Esophagus (tissue), 2 donors: Measurements from ENCODE around the gene DDX50. TPM values are rescaled to one million over a fixed set of nuclear protein-coding genes. Genes with fewer than 3 reads are reported as not detected.

ENCODE experiments used
- H3K27ac ChIP-seq, 2 donors: one replicate each; pipeline ENCODE4 v1.5.1; 2013; ENCODE audit warnings: low read depth in 2 of 2, mild to moderate bottlenecking in 2 of 2, inconsistent platforms in 1 of 2, low read length in 1 of 2, moderate library complexity in 1 of 2
- H3K27me3 ChIP-seq, 2 donors: one replicate each; pipeline ENCODE4 v1.6.1; 2013; ENCODE audit warnings: low read length in 2 of 2, control low read depth in 1 of 2, mild to moderate bottlenecking in 1 of 2; ENCODE audit not compliant: insufficient read depth in 2 of 2, control insufficient read depth in 1 of 2
- H3K36me3 ChIP-seq, 2 donors: one replicate each; pipeline ENCODE4 v1.6.1; 2013; ENCODE audit warnings: low read length in 1 of 2; ENCODE audit not compliant: control insufficient read depth in 2 of 2, insufficient read depth in 2 of 2
- H3K4me1 ChIP-seq, 2 donors: one replicate each; pipeline ENCODE4 v1.6.1; 2013; ENCODE audit warnings: low read length in 1 of 2; ENCODE audit not compliant: control insufficient read depth in 2 of 2, insufficient read depth in 2 of 2
- H3K4me3 ChIP-seq, 2 donors: one replicate each; pipeline ENCODE4 v1.5.1; 2013; ENCODE audit warnings: low read length in 2 of 2, mild to moderate bottlenecking in 2 of 2, low read depth in 1 of 2, moderate library complexity in 1 of 2
- H3K9me3 ChIP-seq, 2 donors: one replicate each; pipeline ENCODE4 v1.6.1; 2013; ENCODE audit warnings: mild to moderate bottlenecking in 2 of 2, low read depth in 1 of 2, low read length in 1 of 2, moderate library complexity in 1 of 2; ENCODE audit not compliant: control insufficient read depth in 2 of 2, insufficient read depth in 1 of 2
- WGBS, 2 donors: extraction: QIAGEN DNeasy Blood & Tissue Kit; methylation state at CpG; one replicate each; pipeline ENCODE4 v1.1.7; 2013; 5-methylcytosine and 5-hydroxymethylcytosine counted together
- polyA plus RNA-seq, 2 donors: library from polyadenylated mRNA; stranded (reverse); fragments of 200-250 nt; gene quantifications; one replicate each; pipeline ENCODE4 v1.2.3, GENCODE V29; 2013
- donor health status: healthy with polysubstance abuse.
- donor health status: Bipolar disorder and iron deficiency.

The DDX50 gene
- polyA plus RNA-seq, 2 donors, result 8.8 to 20.4 TPM

- WGBS, 2 donors, result 45 to 61% methylated on average over 6 of the region's 6 CpGs
- Histone ChIP-seq H3K9me3 (no peaks in the 10 kb centered on the region), H3K4me3 (no peak overlapping the region), H3K36me3 (no peaks in the 10 kb centered on the region), H3K27me3 (no peaks in the 10 kb centered on the region), H3K4me1 (peaks cover 0 to 2% of the 10 kb centered on the region in 2 donors), H3K27ac (peak overlapping the region in 1 of 2 donors; percentile 61)
Measured at GRCh38 chr10:68871105-68871711, 29.9 kb upstream of the DDX50 start.

DNA sequence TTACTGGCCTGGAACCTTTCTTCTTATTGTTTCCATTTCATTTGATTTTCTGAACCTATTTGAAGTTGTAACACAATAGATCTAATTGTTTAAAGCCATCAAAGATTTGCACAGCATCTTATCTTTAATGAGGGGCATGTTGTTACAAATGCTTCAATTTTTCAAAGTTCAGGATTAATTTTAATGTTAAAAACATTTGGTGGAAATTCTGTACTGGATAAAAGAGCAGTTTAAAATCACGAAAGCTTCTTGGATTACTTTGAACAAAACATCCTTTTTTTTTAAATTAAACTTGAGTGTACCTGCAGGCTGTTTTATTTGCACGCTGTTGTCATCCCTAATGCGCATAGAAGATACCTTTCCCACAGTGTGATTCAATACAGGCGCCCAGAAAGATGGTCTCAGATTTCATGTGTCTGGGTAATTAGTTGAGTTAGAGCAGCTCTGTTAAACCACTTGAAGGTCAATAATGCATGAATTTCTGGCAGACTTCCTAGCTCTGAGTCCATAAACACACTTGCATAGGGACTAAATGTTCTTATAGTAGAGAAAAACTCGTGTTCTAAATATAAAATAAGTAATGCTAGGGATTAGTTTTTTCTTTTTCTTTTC, 29.3 kb upstream of the DDX50 start:
- Histone ChIP-seq H3K9me3 (no peaks in the 10 kb centered on the region), H3K4me1 (peaks cover 0 to 2% of the 10 kb centered on the region in 2 donors), H3K27me3 (no peaks in the 10 kb centered on the region), H3K27ac (peak overlapping the region in 1 of 2 donors; percentile 61), H3K36me3 (no peaks in the 10 kb centered on the region), H3K4me3 (no peak overlapping the region)
- WGBS, 2 donors, result 29 to 43% methylated on average over 5 of the region's 5 CpGs

GRCh38 chr10:68876246-68877138, 24.6 kb upstream of the DDX50 start:
- Histone ChIP-seq H3K9me3 (no peaks in the 10 kb centered on the region), H3K4me3 (no peak overlapping the region), H3K4me1 (no peaks in the 10 kb centered on the region), H3K36me3 (no peaks in the 10 kb centered on the region), H3K27ac (peak overlapping the region in 1 of 2 donors; percentile 29), H3K27me3 (no peaks in the 10 kb centered on the region)
- WGBS, 2 donors, result 62 to 67% methylated on average over 15 of the region's 15 CpGs

DNA sequence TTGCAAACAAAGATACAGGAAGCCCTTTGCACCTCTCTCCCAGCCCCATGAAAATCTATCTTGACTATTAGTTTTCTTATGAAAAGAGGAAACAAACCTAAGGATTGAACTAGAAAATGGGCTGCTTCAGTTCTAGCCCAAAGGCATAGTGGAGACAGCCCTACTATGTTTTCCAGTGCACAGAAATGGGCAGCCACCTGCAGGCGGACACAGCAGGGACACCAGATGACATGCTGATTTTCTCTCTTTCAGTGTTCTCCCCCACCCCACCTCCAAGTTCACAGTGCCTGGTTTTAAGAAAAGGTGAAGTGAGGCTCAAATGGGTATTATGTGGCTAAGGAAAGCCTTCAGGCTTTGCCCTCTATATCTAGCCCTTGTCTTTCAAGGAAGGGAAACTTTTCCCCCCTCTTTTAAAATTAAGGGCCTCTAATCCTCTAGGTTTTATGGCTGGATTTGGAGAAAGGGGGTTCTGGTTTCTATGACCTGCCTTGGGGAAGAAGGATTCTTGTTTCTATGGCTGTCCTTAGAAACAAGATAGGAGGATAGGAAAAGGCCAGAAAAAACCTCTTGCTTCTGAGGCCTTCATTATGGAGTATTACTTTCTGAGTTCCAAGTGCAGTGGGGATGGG, 23.5 kb upstream of the DDX50 start:
- no peak overlapping the region for H3K27ac ChIP-seq
- 96 to 100% methylated on average over 1 of the region's 1 CpG for WGBS, 2 donors

GRCh38 chr10:68878496-68878895, 22.6 kb upstream of the DDX50 start:
- Histone ChIP-seq H3K27me3 (no peaks in the 10 kb centered on the region), H3K36me3 (no peaks in the 10 kb centered on the region), H3K9me3 (no peaks in the 10 kb centered on the region), H3K27ac (no peak overlapping the region), H3K4me3 (no peak overlapping the region), H3K4me1 (no peaks in the 10 kb centered on the region)

More for the DNA sequence above, 23.5 kb upstream of the DDX50 start:
- no peaks in the 10 kb centered on the region for H3K27me3 ChIP-seq
- no peaks in the 10 kb centered on the region for H3K9me3 ChIP-seq
- H3K4me1 ChIP-seq, result no peaks in the 10 kb centered on the region
- H3K36me3 ChIP-seq, result no peaks in the 10 kb centered on the region
- H3K4me3 ChIP-seq, result no peak overlapping the region

- WGBS, 2 donors, result 92 to 97% methylated on average over 2 of the region's 2 CpGs
- Histone ChIP-seq H3K4me3 (no peak overlapping the region), H3K9me3 (no peaks in the 10 kb centered on the region), H3K27me3 (no peaks in the 10 kb centered on the region), H3K4me1 (no peaks in the 10 kb centered on the region), H3K36me3 (no peaks in the 10 kb centered on the region), H3K27ac (no peak overlapping the region)
Measured at GRCh38 chr10:68879628-68880027, 21.5 kb upstream of the DDX50 start.

GRCh38 chr10:68880181-68880580, 20.9 kb upstream of the DDX50 start:
- Histone ChIP-seq H3K9me3 (no peaks in the 10 kb centered on the region), H3K4me3 (no peak overlapping the region), H3K27ac (no peak overlapping the region), H3K36me3 (no peaks in the 10 kb centered on the region), H3K4me1 (no peaks in the 10 kb centered on the region), H3K27me3 (no peaks in the 10 kb centered on the region)
- WGBS, 2 donors, result 91 to 95% methylated on average over 4 of the region's 4 CpGs

- no peaks in the 10 kb centered on the region for H3K4me1 ChIP-seq
- WGBS, 2 donors, result 95 to 99% methylated on average over 2 of the region's 2 CpGs
- H3K4me3 ChIP-seq, result no peak overlapping the region
- no peaks in the 10 kb centered on the region for H3K27me3 ChIP-seq
- H3K27ac ChIP-seq, result no peak overlapping the region
- no peaks in the 10 kb centered on the region for H3K36me3 ChIP-seq
- H3K9me3 ChIP-seq, result no peaks in the 10 kb centered on the region
Measured at GRCh38 chr10:68895041-68895440, 6.1 kb upstream of the DDX50 start.

- H3K27me3 ChIP-seq, result no peaks in the 10 kb centered on the region
- no peak overlapping the region for H3K4me3 ChIP-seq
- H3K27ac ChIP-seq, result no peak overlapping the region
- H3K36me3 ChIP-seq, result no peaks in the 10 kb centered on the region
- 46 to 47% methylated on average over 3 of the region's 3 CpGs for WGBS, 2 donors
- H3K4me1 ChIP-seq, result no peaks in the 10 kb centered on the region
- H3K9me3 ChIP-seq, result no peaks in the 10 kb centered on the region
Measured at GRCh38 chr10:68897336-68897741, 3.8 kb upstream of the DDX50 start.
